ENCODE results near the gene MPRIP.

MPRIP gene

DNA sequence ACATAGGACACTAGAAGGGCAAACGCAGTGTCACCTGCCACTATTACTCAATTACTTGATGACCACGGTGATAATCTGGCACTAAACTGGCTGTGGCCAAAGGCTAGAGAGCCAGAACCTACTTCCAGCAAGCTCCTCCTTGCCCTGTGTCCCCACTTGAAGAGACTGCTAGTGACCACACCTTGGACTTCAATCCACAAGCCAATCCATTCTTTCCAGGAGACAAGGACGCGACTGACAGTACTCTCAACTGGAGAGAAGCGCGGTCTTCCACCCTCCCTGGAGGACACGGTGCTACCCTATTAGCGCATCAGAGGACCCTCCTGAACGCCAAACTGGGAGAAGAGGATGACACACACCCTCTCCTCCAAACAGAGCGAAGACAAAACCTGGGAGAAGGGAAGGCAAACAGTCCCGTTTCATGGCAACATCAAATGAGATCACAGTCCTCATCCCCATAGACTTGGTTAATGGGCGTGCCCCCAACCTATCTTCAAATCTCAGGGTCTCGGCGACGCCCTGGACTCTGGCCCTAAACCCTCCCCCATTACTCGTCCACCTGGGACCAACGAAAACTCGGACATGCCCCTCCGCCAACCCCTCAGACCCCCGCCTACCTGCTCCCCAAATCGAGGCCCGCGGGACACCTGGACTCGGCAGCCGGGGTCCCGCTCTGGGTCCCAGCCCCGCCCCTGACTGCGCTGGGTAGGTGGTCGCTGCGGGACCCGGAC is 194.2 kb downstream of the MPRIP start:
- peak overlapping the region; percentile 99 to 100 for H3K27ac Mint-ChIP-seq
- ATAC-seq (replicated peaks) (no peak), DNase-seq (peak in 1 of 3 experiments; percentile 6)
- no peaks in the 10 kb centered on the region for H3K27me3 Mint-ChIP-seq
- no peaks in the 10 kb centered on the region for H3K9me3 Mint-ChIP-seq
- peak overlapping the region; percentile 87 to 92 for H3K4me3 Mint-ChIP-seq
- H3K36me3 Mint-ChIP-seq (ENCODE audit: insufficient read depth): peaks cover 31% of the 10 kb centered on the region
- H3K4me1 Mint-ChIP-seq (ENCODE audit: low read depth in 2 of 2): peaks cover 22 to 32% of the 10 kb centered on the region in 2 donors

DNA sequence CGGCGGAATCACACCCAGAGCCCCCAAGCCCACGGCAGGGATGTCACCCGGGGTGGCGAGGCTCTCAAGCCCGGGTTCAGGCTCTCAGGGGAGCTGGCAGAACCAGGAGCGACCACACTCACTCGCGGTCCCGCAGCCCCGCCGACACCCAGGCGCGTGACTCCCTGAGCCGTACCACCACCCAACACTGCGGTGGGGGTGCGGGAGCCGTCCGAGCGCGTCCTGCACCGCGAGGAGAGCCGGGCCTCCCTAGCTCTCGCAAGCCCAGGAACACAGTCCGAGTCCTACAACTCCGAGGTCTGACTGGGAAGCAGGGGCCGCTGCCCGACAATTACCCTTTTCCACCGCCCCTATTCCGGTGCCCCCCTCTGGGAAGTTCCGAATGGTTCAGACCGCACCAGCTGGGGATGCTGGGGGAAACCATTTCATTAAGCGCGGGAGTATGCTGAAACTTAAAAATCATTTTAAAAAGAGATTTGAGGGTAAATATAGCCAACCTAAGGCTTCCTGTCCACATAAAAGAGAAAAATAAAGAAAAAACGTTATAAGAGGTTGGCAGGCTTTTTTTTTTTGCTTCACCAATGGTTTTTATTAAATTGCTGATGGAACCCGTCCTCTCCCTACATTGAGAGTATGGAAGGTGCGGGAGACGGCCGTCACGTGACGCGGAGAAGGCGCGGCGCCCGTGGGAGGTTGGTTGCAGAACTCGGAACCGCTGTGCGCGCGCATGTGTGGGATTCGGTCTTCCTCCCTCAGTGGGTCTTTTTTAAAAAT is 195.0 kb downstream of the MPRIP start, which contains the start of gene FLCN:
Gene FLCN (minus strand): TSS at position 143 of the 774 bp plus-strand sequence. CDS start 9,031 bp downstream, outside the sequence.
- H3K27me3 Mint-ChIP-seq: no peaks in the 10 kb centered on the region

DNA sequence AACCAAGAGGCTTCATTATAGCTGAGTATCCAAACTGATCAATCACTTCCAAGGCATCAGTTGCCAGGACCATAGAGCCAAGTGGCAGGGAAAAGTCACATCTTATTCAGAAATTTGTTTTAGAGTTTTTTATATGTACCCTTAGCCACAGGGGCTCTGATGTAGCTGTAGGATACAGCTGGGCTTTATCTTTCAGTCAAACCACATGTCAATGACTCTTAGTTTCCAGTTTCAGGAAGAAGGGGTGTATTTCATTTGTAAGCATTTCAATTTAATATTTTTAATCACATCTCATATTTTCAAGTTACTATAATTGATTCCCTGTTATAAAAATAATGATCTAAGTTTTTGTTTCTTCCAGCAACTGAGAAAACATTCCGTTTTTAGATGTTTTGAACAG is 197.6 kb downstream of the MPRIP start:
- Mint-ChIP-seq H3K4me3 (no peak overlapping the region), H3K27ac (no peak overlapping the region)

More for the DNA sequence above, 195.0 kb downstream of the MPRIP start, which contains the start of gene FLCN:
- peaks cover 22 to 27% of the 10 kb centered on the region in 2 donors for H3K4me1 Mint-ChIP-seq (ENCODE audit: low read depth in 2 of 2)
- ATAC-seq (replicated peaks): peak; percentile 93
- peak; percentile 82 to 88 (median 83) for DNase-seq
- H3K27ac Mint-ChIP-seq: peak within 1 kb of the TSS; percentile 99 to 100
- no peaks in the 10 kb centered on the region for H3K9me3 Mint-ChIP-seq
- H3K4me3 Mint-ChIP-seq: peak within 1 kb of the TSS; percentile 87 to 92
- H3K36me3 Mint-ChIP-seq (ENCODE audit: insufficient read depth): peaks cover 25% of the 10 kb centered on the region

DNA sequence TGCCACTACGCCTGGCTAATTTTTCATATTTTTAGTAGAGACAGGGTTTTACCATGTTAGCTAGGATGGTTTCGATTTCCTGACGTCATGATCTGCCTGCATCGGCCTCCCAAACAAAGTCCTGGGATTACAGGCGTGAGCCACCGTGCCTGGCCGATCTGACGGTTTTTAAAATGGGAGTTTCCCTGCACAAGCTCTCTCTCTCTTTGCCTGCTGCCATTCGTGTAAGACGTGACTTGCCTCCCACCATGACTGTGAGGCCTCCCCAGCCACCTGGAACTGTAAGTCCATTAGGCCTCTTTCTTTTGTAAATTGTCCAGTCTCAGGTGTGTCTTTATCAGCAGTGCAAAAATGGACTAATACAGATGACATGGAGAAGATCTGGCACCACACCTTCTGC is 199.4 kb downstream of the MPRIP start:
- DNase-seq (no peak), ATAC-seq (replicated peaks) (no peak)
- no peak overlapping the region for H3K27ac Mint-ChIP-seq
- no peaks in the 10 kb centered on the region for H3K27me3 Mint-ChIP-seq
- no peaks in the 10 kb centered on the region for H3K9me3 Mint-ChIP-seq
- H3K36me3 Mint-ChIP-seq (ENCODE audit: insufficient read depth): peaks cover 31% of the 10 kb centered on the region
- peaks cover 5 to 6% of the 10 kb centered on the region in 2 donors for H3K4me1 Mint-ChIP-seq (ENCODE audit: low read depth in 2 of 2)
- no peak overlapping the region for H3K4me3 Mint-ChIP-seq

More for the DNA sequence above, 197.6 kb downstream of the MPRIP start:
- H3K36me3 Mint-ChIP-seq (ENCODE audit: insufficient read depth): peaks cover 20% of the 10 kb centered on the region
- ATAC-seq (replicated peaks) (no peak), DNase-seq (no peak)
- peaks cover 22% of the 10 kb centered on the region in 2 donors for H3K4me1 Mint-ChIP-seq (ENCODE audit: low read depth in 2 of 2)
- no peaks in the 10 kb centered on the region for H3K9me3 Mint-ChIP-seq
- H3K27me3 Mint-ChIP-seq: no peaks in the 10 kb centered on the region

DNA sequence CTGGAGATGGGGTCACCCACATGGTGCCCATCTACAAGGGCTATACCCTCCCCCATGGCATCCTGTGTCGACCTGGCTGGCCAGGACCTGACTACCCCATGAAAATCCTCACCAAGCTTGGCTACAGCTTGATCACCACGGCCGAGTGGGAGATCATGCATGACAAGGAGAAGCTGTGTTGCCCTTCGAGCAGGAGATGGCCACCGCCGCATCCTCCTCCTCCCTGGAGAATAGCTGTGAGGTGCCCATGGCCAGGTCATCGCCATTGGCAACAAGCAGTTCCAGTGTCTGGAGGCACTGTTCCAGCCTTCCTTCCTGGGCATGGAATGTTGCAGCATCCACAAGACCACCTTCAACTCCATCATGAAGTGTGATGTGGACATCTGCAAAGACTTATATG is 200.0 kb downstream of the MPRIP start:
- Mint-ChIP-seq H3K36me3 (ENCODE audit: insufficient read depth) (peaks cover 29% of the 10 kb centered on the region), H3K27ac (no peak overlapping the region), H3K4me1 (ENCODE audit: low read depth in 2 of 2) (peaks cover 4% of the 10 kb centered on the region in 2 donors), H3K9me3 (no peaks in the 10 kb centered on the region), H3K27me3 (no peaks in the 10 kb centered on the region), H3K4me3 (no peak overlapping the region)
- no peak for DNase-seq
- ATAC-seq (replicated peaks): no peak

All from effector memory CD8-positive, alpha-beta T cell (primary cell).